ENCODE measurements around the gene GLDN. TPM values are rescaled to one million over a fixed set of nuclear protein-coding genes. Genes with fewer than 3 reads are reported as not detected.

The GLDN gene
- total and polyA plus RNA-seq, 2 of the 8 experiments (the other 6 are each of a cell fraction or from before 2014, with no cell fraction given) = 0.24 to 0.50 TPM

DNA sequence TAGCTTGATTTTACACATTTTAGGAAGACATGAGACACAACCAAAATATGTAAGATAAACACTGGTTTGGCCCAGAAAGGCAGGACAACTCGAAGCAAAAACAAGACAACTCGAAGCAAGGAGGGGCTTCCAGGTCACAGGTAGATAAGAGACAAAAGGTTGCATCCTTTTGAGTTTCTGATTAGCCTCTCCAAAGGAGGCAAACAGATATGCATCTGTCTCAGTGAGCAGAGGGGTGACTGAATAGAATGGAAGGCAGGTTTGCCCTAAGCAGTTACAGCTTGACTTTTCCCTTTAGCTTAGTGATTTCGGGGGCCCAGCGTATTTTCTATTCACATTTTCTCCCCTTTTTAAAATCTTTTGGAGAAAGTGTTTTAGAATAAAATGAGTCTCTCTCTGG is 74.7 kb downstream of the GLDN start:
- Histone ChIP-seq H3K27ac (ENCODE audit: low read depth, low read length) (no peak overlapping the region), H3K14ac (ENCODE audit: insufficient read length) (no peak overlapping the region), H3K56ac (replicated peaks; ENCODE audit: insufficient read length, low read depth, low read length) (no peak overlapping the region), H3K4me2 (ENCODE audit: insufficient read depth in 1 of 2, low read depth in 2 of 2, low read length in 2 of 2) (peak overlapping the region in 1 of 2 experiments; percentile 23; a peak in 1 of 4 replicates), H3K36me3 (ENCODE audit: control insufficient read depth in 2 of 4, insufficient read depth in 4 of 4, low read length in 3 of 4) (no peaks in the 10 kb centered on the region), H4K20me1 (replicated peaks in 1 of 2; ENCODE audit: control insufficient read depth in 1 of 2, insufficient read depth in 2 of 2, low read length in 2 of 2) (no peaks in the 10 kb centered on the region), H2BK12ac (ENCODE audit: low read depth, low read length) (no peak overlapping the region), H3K18ac (ENCODE audit: extremely low read depth, low read length) (no peak overlapping the region), H2AFZ (ENCODE audit: low read length) (no peak overlapping the region), H2AK5ac (ENCODE audit: low read depth, low read length) (no peak overlapping the region), H3K79me2 (ENCODE audit: control insufficient read depth in 1 of 2, insufficient read depth in 2 of 2, low read length in 2 of 2) (no peaks in the 10 kb centered on the region), H3K23ac (ENCODE audit: insufficient read length) (no peak overlapping the region), H4K8ac (ENCODE audit: extremely low read depth, insufficient read depth, low read length) (no peak overlapping the region), H4K5ac (ENCODE audit: insufficient read length, low read depth, low read length) (no peak overlapping the region), H2BK120ac (replicated peaks; ENCODE audit: low read depth, low read length) (no peak overlapping the region), H3K9ac (replicated peaks in 1 of 4; ENCODE audit: extremely low read depth in 1 of 4, low read depth in 3 of 4, low read length in 3 of 4) (no peak overlapping the region), H3K4me3 (ENCODE audit: extremely low read depth in 1 of 4, insufficient read depth in 2 of 4, low read depth in 3 of 4, low read length in 4 of 4) (no peak overlapping the region; a peak in 1 of 8 replicates), H3K4me1 (replicated peaks in 1 of 4; ENCODE audit: control insufficient read depth in 3 of 4, insufficient read depth in 4 of 4, low read length in 3 of 4) (peaks cover 0 to 2% (median 1%) of the 10 kb centered on the region in 4 experiments; a peak in 2 of 7 replicates), H3K4ac (replicated peaks; ENCODE audit: insufficient read length, low read depth, low read length) (no peak overlapping the region), H2BK5ac (ENCODE audit: low read depth, low read length) (no peak overlapping the region), H3K27me3 (replicated peaks in 1 of 4; ENCODE audit: control insufficient read depth in 3 of 4, extremely low read depth in 1 of 4, insufficient read depth in 3 of 4, low read length in 3 of 4) (no peaks in the 10 kb centered on the region), H3K79me1 (ENCODE audit: low read depth, low read length) (no peaks in the 10 kb centered on the region), H2BK15ac (ENCODE audit: low read length) (no peak overlapping the region), H3K9me3 (ENCODE audit: insufficient read depth in 2 of 2, low read depth in 1 of 2, low read length in 1 of 2) (no peaks in the 10 kb centered on the region), H4K91ac (replicated peaks; ENCODE audit: insufficient read length, low read length) (no peak overlapping the region), H2BK20ac (ENCODE audit: low read length) (peak overlapping the region; percentile 48; the same call in 1 of the 2 replicates), H3K23me2 (ENCODE audit: low read depth, low read length) (no peaks in the 10 kb centered on the region)
- ChIA-PET CTCF (ENCODE audit: partially characterized antibody) (interaction anchor here (0.8 to 3.7 kb wide), 4 partner anchors 13 to 84 kb away, joined by 3 to 31 read pairs (median 6); no protein-coding TSS in a partner anchor), POLR2A (ENCODE audit: partially characterized antibody) (interaction anchor here (0.6 kb wide), 1 partner anchor 555 kb away, joined by 3 read pairs; the partner anchor contains the start of gene LEO1)
- FAIRE-seq (peak; percentile 7), DNase-seq (ENCODE audit: low read depth in 1 of 2, low spot score in 2 of 2) (no peak)
- 46% methylated on average over 4 of the region's 4 CpGs; no CpG with 5 or more reads in 1 of the 2 experiments for WGBS, 2 experiments (ENCODE audit: extremely low coverage in 1 of 2, insufficient coverage in 1 of 2, insufficient read length in 1 of 2, insufficient replicate concordance in 2 of 2, low coverage in 1 of 2, low lambda C conversion rate in 2 of 2, missing lambda C conversion rate in 1 of 2)
- TF ChIP-seq EP300 (IDR thresholded peaks at IDR 0.05; ENCODE audit: borderline replicate concordance in 1 of 2, low read depth in 2 of 2, low read length in 2 of 2) = no peak
- TF ChIP-seq SIX5 (IDR thresholded peaks at IDR 0.05; ENCODE audit: low read depth, low read length) = no peak
- no peak for TF ChIP-seq RNF2 (IDR thresholded peaks at IDR 0.05; ENCODE audit: borderline replicate concordance, low read depth, low read length, missing control alignments, poor library complexity, severe bottlenecking)
- TF ChIP-seq CBX8 (IDR thresholded peaks at IDR 0.05; ENCODE audit: borderline replicate concordance, low read depth, low read length) = no peak
- TF ChIP-seq SIN3A (conservative IDR thresholded peaks at IDR 0.05 in 1 of 2, IDR thresholded peaks at IDR 0.05 in 1 of 2; ENCODE audit: low read depth in 1 of 2, low read length in 2 of 2) = no peak
- no peak for TF ChIP-seq JUN (IDR thresholded peaks at IDR 0.05; ENCODE audit: low read depth, low read length)
- TF ChIP-seq, protein P1, sequence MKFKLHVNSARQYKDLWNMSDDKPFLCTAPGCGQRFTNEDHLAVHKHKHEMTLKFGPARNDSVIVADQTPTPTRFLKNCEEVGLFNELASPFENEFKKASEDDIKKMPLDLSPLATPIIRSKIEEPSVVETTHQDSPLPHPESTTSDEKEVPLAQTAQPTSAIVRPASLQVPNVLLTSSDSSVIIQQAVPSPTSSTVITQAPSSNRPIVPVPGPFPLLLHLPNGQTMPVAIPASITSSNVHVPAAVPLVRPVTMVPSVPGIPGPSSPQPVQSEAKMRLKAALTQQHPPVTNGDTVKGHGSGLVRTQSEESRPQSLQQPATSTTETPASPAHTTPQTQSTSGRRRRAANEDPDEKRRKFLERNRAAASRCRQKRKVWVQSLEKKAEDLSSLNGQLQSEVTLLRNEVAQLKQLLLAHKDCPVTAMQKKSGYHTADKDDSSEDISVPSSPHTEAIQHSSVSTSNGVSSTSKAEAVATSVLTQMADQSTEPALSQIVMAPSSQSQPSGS (IDR thresholded peaks at IDR 0.05; ENCODE audit: low read length) = no peak
- TF ChIP-seq TAF1 (IDR thresholded peaks at IDR 0.05; ENCODE audit: low read depth, low read length) = no peak
- no peak for TF ChIP-seq HDAC6 (IDR thresholded peaks at IDR 0.05; ENCODE audit: low read depth, low read length)
- no peak for TF ChIP-seq CHD2 (IDR thresholded peaks at IDR 0.05; ENCODE audit: low read length)
- no peak for TF ChIP-seq BRCA1 (IDR thresholded peaks at IDR 0.05; ENCODE audit: low read depth, low read length)
